ENCODE results near the gene CHCHD6.

DNA sequence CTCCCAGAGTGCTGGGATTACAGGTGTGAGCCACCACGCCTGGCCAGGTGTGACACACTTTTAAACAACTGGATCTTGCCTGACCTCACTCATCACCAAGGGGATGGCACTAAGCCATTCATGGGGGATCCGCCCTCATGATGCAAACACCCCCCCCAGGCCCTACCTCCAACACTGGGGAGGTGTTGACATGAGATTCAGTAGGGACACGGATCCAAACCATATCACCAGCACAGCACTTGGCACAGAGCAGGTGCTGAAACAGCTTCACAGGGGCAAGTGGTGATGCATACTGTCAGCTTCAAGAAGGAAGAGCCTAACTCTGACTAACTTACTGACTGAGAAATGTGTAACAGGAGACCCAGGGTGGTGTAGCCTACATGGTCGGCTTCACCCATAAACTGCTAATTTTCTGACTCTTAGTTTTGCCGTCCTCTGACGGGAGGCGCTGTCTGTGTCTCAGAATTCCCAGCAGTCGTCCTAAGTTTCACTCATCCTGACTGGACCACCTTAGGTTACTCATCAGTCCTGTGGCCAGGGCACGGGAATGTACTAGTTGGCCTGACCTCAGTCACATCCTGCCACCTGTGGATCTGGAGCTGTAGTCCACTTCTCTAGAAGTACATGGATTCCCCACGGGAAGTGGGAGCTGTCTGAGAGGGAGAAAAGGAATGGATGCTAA, 197.0 kb downstream of the CHCHD6 start:
- no peak for TF ChIP-seq GATA2 (IDR thresholded peaks at IDR 0.05; ENCODE audit: low read depth, low read length)
- no peak for TF ChIP-seq GATA3 (IDR thresholded peaks at IDR 0.05; ENCODE audit: low read depth, low read length)
